Mesodermal cell (in vitro differentiated cells): ENCODE measurements around the gene PRAMEF1.
"Not testable (repeated sequence)": the region's sequence is repeated elsewhere in the genome, so short reads cannot be mapped to it uniquely, and the experiment has no call there.

Experiments
- H3K27ac ChIP-seq: 2 replicates; pipeline ENCODE4 v1.7.0; 2013; ENCODE audit warnings: mild to moderate bottlenecking, low read depth, low read length, moderate library complexity; ENCODE audit not compliant: severe bottlenecking
- H3K36me3 ChIP-seq: 2 replicates; pipeline ENCODE4 v1.7.1; 2013; ENCODE audit warnings: mild to moderate bottlenecking, low read length, moderate library complexity; ENCODE audit not compliant: control insufficient read depth, insufficient read depth
- H3K4me1 ChIP-seq: one replicate; pipeline ENCODE4 v1.7.1; 2013; ENCODE audit warnings: mild to moderate bottlenecking, low read length; ENCODE audit not compliant: insufficient read depth, control insufficient read depth, poor library complexity, severe bottlenecking
- H3K4me3 ChIP-seq: 2 replicates; pipeline ENCODE4 v1.7.0; 2013; ENCODE audit warnings: low read length, control low read depth, mild to moderate bottlenecking; ENCODE audit not compliant: insufficient read depth, poor library complexity, severe bottlenecking; ENCODE audit errors: extremely low read depth
- H3K9me3 ChIP-seq: 2 replicates; pipeline ENCODE4 v1.7.1; 2013; ENCODE audit warnings: mild to moderate bottlenecking, low read length, moderate library complexity; ENCODE audit not compliant: control insufficient read depth
- WGBS, 2 experiments: methylation state at CpG; one replicate each; pipeline ENCODE4 v1.1.5; 2013; ENCODE audit warnings: missing lambda C conversion rate in 2 of 2; ENCODE audit not compliant: insufficient coverage in 2 of 2; 5-methylcytosine and 5-hydroxymethylcytosine counted together

Gene PRAMEF1

GRCh38 chr1:12811409-12811784 lies 20.2 kb downstream of the PRAMEF1 start:
- Histone ChIP-seq H3K4me3 (no peak overlapping the region), H3K36me3 (no peaks in the 10 kb centered on the region), H3K9me3 (peaks cover 12% of the 10 kb centered on the region), H3K4me1 (no peaks in the 10 kb centered on the region), H3K27ac (no peak overlapping the region)
- WGBS, 2 experiments: 14 to 100% methylated on average over 1 of the region's 2 CpGs

DNA sequence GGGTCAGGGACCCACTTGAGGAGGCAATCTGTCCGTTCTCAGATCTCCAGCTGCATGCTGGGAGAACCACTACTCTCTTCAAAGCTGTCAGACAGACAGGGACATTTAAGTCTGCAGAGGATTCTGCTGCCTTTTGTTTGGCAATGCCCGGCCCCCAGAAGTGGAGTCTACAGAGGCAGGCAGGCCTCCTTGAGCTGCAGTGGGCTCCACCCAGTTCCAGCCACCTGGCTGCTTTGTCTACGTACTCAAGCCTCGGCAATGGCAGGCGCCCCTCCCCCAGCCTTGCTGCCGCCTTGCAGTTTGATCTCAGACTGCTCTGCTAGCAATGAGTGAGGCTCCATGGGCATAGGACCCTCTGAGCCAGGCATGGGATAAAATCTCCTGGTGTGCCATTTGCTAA lies 27.9 kb downstream of the PRAMEF1 start:
- not testable (repeated sequence) for H3K4me3 ChIP-seq, H3K36me3 ChIP-seq, H3K27ac ChIP-seq, H3K9me3 ChIP-seq, H3K4me1 ChIP-seq
- WGBS, 2 experiments: 64 to 69% methylated on average over 6 of the region's 6 CpGs

DNA sequence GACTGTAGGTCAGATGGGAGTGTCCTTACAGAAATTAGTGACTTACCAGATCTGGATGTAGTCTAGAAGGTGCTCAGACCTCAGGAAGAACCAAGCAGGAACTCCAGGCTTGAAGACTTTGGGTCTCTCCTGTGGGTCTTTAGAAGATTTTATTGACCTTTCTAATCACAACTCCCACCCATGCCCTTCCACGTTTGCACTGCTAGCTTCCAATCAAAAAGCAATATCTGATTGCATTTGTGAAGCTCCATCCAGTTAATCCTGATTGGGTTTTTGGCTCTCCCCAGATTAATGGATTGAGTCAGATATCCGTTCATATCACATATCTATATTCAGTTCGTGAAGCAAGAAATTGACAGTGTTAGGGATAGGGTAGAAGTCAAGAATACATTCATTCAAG lies 40.1 kb downstream of the PRAMEF1 start, which contains the start of gene PRAMEF11:
Gene PRAMEF11, minus strand, starts transcription at position 101 of the 400 bp plus-strand sequence. CDS start 2,621 bp downstream, outside the sequence.
- H3K9me3 ChIP-seq, H3K27ac ChIP-seq, H3K36me3 ChIP-seq, H3K4me3 ChIP-seq, H3K4me1 ChIP-seq: not testable (repeated sequence)
- no CpG with 5 or more reads among the region's 3 CpGs for WGBS, 2 experiments

GRCh38 chr1:12833251-12833650 lies 42.1 kb downstream of the PRAMEF1 start:
- not testable (repeated sequence) for H3K36me3 ChIP-seq, H3K9me3 ChIP-seq, H3K27ac ChIP-seq, H3K4me3 ChIP-seq, H3K4me1 ChIP-seq
- no CpG with 5 or more reads among the region's 2 CpGs for WGBS, 2 experiments
